Activated CD8-positive, alpha-beta memory T cell treated with anti-CD3 and anti-CD28 coated beads, Interleukin-2, amount 50 U/mL, for 48 hours (primary cell): ENCODE data around the gene SRGAP1.
"Not testable (repeated sequence)": the region's sequence is repeated elsewhere in the genome, so short reads cannot be mapped to it uniquely, and the experiment has no call there.

Experiments
- DNase-seq: peaks from one replicate; pipeline ENCODE4 v3.0.0-alpha.2; 2020

The SRGAP1 gene

GRCh38 chr12:64018116-64018515 lies 173.6 kb downstream of the SRGAP1 start:
- not testable (repeated sequence) for DNase-seq

GRCh38 chr12:64018524-64018923 lies 174.0 kb downstream of the SRGAP1 start:
- DNase-seq = no peak

GRCh38 chr12:64019101-64019500 lies 174.6 kb downstream of the SRGAP1 start:
- no peak for DNase-seq

GRCh38 chr12:64019654-64020053 lies 175.2 kb downstream of the SRGAP1 start:
- no peak for DNase-seq

GRCh38 chr12:64025174-64025958 lies 180.9 kb downstream of the SRGAP1 start:
- no peak for DNase-seq

GRCh38 chr12:64027311-64027710 lies 182.8 kb downstream of the SRGAP1 start:
- DNase-seq = no peak

- no peak for DNase-seq
Measured at GRCh38 chr12:64028541-64028940, 184.0 kb downstream of the SRGAP1 start.

GRCh38 chr12:64029013-64029857 lies 184.7 kb downstream of the SRGAP1 start:
- DNase-seq = no peak

- no peak for DNase-seq
Measured at GRCh38 chr12:64030155-64030554, 185.7 kb downstream of the SRGAP1 start.

- not testable (repeated sequence) for DNase-seq
Measured at GRCh38 chr12:64034056-64034455, 189.6 kb downstream of the SRGAP1 start.

GRCh38 chr12:64034901-64035576 lies 190.5 kb downstream of the SRGAP1 start:
- no peak for DNase-seq

GRCh38 chr12:64036414-64036813 lies 191.9 kb downstream of the SRGAP1 start:
- no peak for DNase-seq

GRCh38 chr12:64039281-64039871 lies 194.9 kb downstream of the SRGAP1 start:
- DNase-seq = no peak

GRCh38 chr12:64042911-64043310 lies 198.4 kb downstream of the SRGAP1 start:
- no peak for DNase-seq

- DNase-seq = no peak
Measured at GRCh38 chr12:64044191-64044590, 199.7 kb downstream of the SRGAP1 start.

GRCh38 chr12:64051057-64051456 lies 206.6 kb downstream of the SRGAP1 start:
- DNase-seq = no peak

GRCh38 chr12:64053117-64053516 lies 208.6 kb downstream of the SRGAP1 start:
- no peak for DNase-seq

GRCh38 chr12:64054079-64054520 lies 209.6 kb downstream of the SRGAP1 start:
- DNase-seq = no peak

- DNase-seq = no peak
Measured at GRCh38 chr12:64056741-64057140, 212.2 kb downstream of the SRGAP1 start.

- DNase-seq = no peak
Measured at GRCh38 chr12:64057706-64058105, 213.2 kb downstream of the SRGAP1 start.

GRCh38 chr12:64058541-64059265 lies 214.2 kb downstream of the SRGAP1 start:
- no peak for DNase-seq

- DNase-seq = no peak
Measured at GRCh38 chr12:64059685-64060084, 215.2 kb downstream of the SRGAP1 start.
